Upper lobe of right lung (tissue), 1 donor: ENCODE data around the gene TMEM106C. TPM values are rescaled to one million over a fixed set of nuclear protein-coding genes. Genes with fewer than 3 reads are reported as not detected.
"Not testable (repeated sequence)": the region's sequence is repeated elsewhere in the genome, so short reads cannot be mapped to it uniquely, and the experiment has no call there.

Experiments
- ATAC-seq: fragments of 200-7000 bp; cut with Tn5 transposase; one replicate; pipeline ENCODE4 v1.9.1; 2020; ENCODE audit warnings: mild to moderate bottlenecking, moderate library complexity
- DNase-seq: peaks from one replicate; pipeline ENCODE4 v3.0.0-alpha.2; 2020
- H3K27ac ChIP-seq: fragments of 200-600 bp; one replicate; pipeline ENCODE4 v1.8.0; 2022
- H3K27me3 ChIP-seq: fragments of 200-600 bp; one replicate; pipeline ENCODE4 v1.8.0; 2022; ENCODE audit warnings: mild to moderate bottlenecking
- H3K36me3 ChIP-seq: fragments of 200-600 bp; one replicate; pipeline ENCODE4 v1.8.0; 2022
- H3K4me1 ChIP-seq: fragments of 200-600 bp; one replicate; pipeline ENCODE4 v1.8.0; 2022
- H3K4me3 ChIP-seq: fragments of 200-600 bp; one replicate; pipeline ENCODE4 v1.8.0; 2022; ENCODE audit warnings: mild to moderate bottlenecking
- H3K9me3 ChIP-seq: fragments of 200-600 bp; one replicate; pipeline ENCODE4 v1.8.0; 2022
- CTCF ChIP-seq: fragments of 200-600 bp; IDR thresholded peaks from one replicate; pipeline ENCODE4 v1.8.0; 2022; ENCODE audit warnings: antibody characterized with exemption
- intact Hi-C: fragments of 100-400 bp; cut with DNase I; formaldehyde crosslinking; loops from one replicate; pipeline ENCODE4 v1.11.0; 2022
- total RNA-seq: library from RNA; stranded (reverse); fragmentation: NEBNext Ultra II Directional; extraction: Animal tissue kit (Norgen Biotek cat#: 25700); gene quantifications from one replicate; pipeline ENCODE4 v1.2.1, GENCODE V29; 2021
- donor health status: DM: no; HTN: yes; CAD: no; lungs with severe emphysema.

The TMEM106C gene
- total RNA-seq, 1 donor from 2014 or later, result 45.4 TPM

GRCh38 chr12:47950856-47951468 lies 12.4 kb upstream of the TMEM106C start:
- Histone ChIP-seq H3K36me3 (no peaks in the 10 kb centered on the region), H3K9me3 (no peaks in the 10 kb centered on the region), H3K4me3 (no peak overlapping the region), H3K4me1 (peaks cover 8% of the 10 kb centered on the region), H3K27ac (no peak overlapping the region), H3K27me3 (no peaks in the 10 kb centered on the region)
- no peak for ATAC-seq
- DNase-seq, result no peak
- intact Hi-C loops, result no loop called here
- TF ChIP-seq CTCF, result no peak

GRCh38 chr12:47954058-47954457 lies 9.3 kb upstream of the TMEM106C start:
- ATAC-seq, result no peak
- TF ChIP-seq CTCF, result no peak
- DNase-seq, result no peak
- Histone ChIP-seq H3K27ac (no peak overlapping the region), H3K36me3 (no peaks in the 10 kb centered on the region), H3K27me3 (no peaks in the 10 kb centered on the region), H3K4me1 (no peaks in the 10 kb centered on the region), H3K4me3 (no peak overlapping the region), H3K9me3 (no peaks in the 10 kb centered on the region)
- intact Hi-C loops, result no loop called here

GRCh38 chr12:47954467-47955045 lies 8.8 kb upstream of the TMEM106C start:
- no peaks in the 10 kb centered on the region for H3K9me3 ChIP-seq
- ATAC-seq, result no peak
- no peak for TF ChIP-seq CTCF
- H3K36me3 ChIP-seq, result no peaks in the 10 kb centered on the region
- no peaks in the 10 kb centered on the region for H3K27me3 ChIP-seq
- intact Hi-C loops, result no loop called here
- no peak for DNase-seq
- no peak overlapping the region for H3K27ac ChIP-seq
- no peaks in the 10 kb centered on the region for H3K4me1 ChIP-seq
- H3K4me3 ChIP-seq, result no peak overlapping the region

GRCh38 chr12:47955059-47955458 lies 8.3 kb upstream of the TMEM106C start:
- H3K4me1 ChIP-seq, result no peaks in the 10 kb centered on the region
- H3K4me3 ChIP-seq, result no peak overlapping the region
- no peaks in the 10 kb centered on the region for H3K9me3 ChIP-seq
- no peaks in the 10 kb centered on the region for H3K36me3 ChIP-seq
- no peak for DNase-seq
- no peaks in the 10 kb centered on the region for H3K27me3 ChIP-seq
- no peak for TF ChIP-seq CTCF
- ATAC-seq, result peak; percentile 28
- intact Hi-C loops, result no loop called here
- no peak overlapping the region for H3K27ac ChIP-seq

GRCh38 chr12:47957671-47958070 lies 5.7 kb upstream of the TMEM106C start:
- ATAC-seq, DNase-seq, H3K4me3 ChIP-seq, intact Hi-C loops, H3K4me1 ChIP-seq, H3K36me3 ChIP-seq, H3K27me3 ChIP-seq, H3K9me3 ChIP-seq, H3K27ac ChIP-seq: not testable (repeated sequence)

GRCh38 chr12:47962198-47962597 lies 1.2 kb upstream of the TMEM106C start:
- intact Hi-C loops, result no loop called here
- H3K27me3 ChIP-seq, result no peaks in the 10 kb centered on the region
- H3K27ac ChIP-seq, result no peak overlapping the region
- peaks cover 9% of the 10 kb centered on the region for H3K4me1 ChIP-seq
- DNase-seq, result no peak
- no peak overlapping the region for H3K4me3 ChIP-seq
- H3K9me3 ChIP-seq, result no peaks in the 10 kb centered on the region
- no peak for ATAC-seq
- H3K36me3 ChIP-seq, result peaks cover 3% of the 10 kb centered on the region
- TF ChIP-seq CTCF, result no peak
